GM18519 (cell line): ENCODE data around the gene MBP.
"Not testable (repeated sequence)": the region's sequence is repeated elsewhere in the genome, so short reads cannot be mapped to it uniquely, and the experiment has no call there.

ENCODE experiments used
- ATAC-seq: cut with Tn5 transposase; IDR thresholded peaks from one replicate; pipeline ENCODE4 v1.9.1; 2021; ENCODE audit warnings: mild to moderate bottlenecking, moderate library complexity; ENCODE audit not compliant: unreplicated experiment, low FRiP score

MBP gene

DNA sequence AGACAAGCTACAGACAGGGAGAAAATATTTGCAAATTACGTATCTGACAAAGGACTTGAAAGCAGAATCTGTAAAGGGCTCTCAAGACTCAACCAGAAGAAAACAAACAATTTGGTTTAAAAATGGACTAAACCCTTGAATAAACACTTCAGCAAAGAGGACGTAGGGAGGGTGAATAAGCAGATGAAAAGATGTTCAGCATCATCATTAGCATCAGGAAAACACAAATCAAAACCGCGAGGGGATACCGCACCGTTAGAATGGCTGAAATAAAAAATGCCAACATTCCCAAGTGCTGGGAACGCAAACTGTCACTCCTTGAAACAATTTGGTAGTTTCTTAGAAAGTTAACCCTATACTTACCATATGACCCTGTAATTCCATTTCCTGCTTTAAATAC, 136.7 kb downstream of the MBP start:
- ATAC-seq = no peak

DNA sequence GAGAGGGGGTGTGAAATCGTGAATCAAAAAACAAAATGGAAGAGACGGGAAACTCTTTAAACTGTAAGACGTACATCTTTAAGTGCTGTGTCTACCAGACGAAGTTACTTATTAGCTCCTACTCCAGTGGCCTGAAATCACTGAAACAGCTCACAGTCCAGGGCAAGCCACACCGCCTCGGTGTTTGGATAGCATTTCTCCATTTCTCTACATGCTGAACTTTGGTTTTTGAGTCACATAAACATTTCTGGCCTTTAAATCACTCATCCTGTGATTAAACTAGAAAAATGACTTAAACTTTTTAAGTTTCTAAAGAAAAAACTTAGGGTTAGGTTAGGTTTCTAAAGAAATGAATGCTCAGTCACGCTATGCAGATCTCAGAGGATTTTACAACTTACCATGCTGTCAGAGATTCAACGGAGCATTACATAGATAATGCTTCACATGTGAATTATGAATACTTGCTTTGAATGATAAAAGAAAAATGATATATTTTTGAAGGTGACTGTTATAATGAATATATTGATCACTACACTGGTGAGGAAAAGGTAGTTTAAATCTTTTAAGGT, 138.4 kb downstream of the MBP start:
- no peak for ATAC-seq

DNA sequence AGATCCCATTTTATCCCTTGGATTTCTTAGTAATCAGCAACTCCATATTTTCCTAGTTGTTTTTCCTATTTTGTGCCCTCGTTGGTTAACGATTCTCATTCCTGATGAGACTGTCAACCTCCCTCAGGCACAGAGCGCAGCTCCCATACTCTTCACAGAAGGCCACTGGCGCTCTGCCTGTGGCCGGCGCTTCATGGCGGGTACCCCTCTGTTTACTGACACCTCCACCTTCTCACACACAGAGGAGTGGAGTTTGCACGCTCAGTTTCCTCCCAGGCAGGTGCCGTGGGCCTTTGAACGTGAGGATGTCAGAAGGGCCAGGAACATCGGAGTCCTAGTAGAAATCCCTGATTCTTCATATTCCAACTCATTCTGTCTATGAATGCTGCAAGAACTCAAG, 139.0 kb downstream of the MBP start:
- ATAC-seq = no peak

- no peak for ATAC-seq
Measured at GRCh38 chr18:76993085-76993382, 139.5 kb downstream of the MBP start.

GRCh38 chr18:76992226-76993084, 140.1 kb downstream of the MBP start:
- ATAC-seq = no peak

DNA sequence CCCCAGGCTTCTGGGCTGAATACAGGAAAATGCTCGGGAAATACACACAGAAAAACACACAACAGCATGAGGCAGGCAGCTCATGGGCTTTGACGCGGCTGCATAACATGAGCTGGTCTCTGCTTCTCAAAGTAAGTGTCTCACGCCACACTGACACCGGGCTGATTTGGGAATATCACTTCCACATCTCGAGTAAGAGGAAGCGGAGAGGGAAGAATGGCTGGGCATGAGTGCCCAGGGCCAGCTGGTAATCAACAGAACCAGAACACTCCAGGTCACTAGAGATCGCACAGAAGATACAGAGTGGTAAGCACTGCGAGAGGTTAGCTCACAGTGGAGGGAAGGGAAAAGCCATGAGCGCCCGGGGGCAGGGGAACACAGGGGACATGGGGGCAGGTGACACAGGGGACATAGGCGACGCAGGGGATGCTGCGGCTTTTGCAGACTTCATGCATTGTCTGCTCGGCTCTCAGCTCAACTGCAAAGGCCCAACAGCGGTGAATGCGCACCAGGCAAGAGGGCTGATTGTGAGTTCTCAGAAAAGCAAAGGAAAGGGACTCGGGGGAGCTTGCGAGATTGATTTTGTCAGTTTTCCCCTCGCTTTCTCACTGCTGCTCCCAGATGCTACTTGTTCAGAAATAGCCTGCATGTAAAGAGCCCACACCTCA, 141.4 kb downstream of the MBP start:
- ATAC-seq = no peak

DNA sequence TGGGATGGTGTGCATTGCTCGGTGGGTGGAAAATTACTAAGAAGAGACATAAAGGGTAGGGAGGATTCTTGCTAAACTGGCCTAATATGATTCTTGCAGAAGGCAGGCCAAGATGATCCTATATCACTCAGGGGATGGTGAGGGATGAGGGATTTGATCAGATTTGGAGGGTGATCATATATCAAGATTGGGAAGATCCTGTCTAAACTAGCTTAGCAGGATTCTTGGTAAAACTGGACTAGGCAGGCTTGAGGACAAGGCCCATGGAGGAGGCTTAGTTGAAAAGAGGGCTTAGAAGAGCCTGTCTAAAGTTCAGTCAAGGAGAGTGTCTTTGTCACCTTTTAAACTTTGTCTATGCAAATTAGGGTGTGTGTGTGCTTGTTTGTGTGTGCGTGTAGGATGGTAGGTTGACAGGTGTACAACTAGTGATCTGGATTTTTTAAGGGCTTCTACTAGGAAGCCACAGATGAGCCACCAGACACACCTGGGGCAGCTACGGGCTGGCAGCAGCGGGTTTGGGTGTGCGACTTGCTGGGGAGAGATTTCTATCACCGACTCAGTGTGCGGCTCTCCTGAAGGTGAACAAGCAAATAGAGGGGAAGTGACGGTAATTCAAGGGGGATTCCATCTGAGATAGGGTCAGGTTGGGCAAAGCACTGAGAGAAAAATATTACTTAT, 142.1 kb downstream of the MBP start:
- ATAC-seq = not testable (repeated sequence)

DNA sequence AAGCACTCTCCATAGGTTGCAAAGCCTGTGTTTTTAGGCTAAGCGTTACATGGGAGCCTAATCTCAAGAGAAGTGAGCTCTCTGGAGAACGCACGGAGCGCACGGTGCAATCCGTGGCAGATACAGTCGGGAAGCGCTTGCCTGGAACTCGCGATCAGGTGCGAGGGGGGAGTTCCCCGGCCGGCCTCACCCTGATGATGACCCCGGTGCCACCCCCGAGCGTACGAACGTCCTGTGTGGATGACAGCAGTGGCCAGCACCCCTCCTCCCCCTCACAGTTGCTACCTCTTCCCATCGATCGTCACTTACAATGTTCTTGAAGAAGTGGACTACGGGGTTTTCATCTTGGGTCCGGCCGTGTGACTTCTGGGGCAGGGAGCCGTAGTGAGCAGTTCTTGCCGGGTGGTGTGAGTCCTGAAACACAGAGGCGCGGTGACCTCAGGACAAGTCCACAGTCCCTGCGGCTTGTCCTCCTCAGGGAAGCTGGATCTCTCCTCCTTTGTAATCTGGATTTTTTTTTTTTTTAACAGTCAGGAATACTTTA, 142.9 kb downstream of the MBP start:
- ATAC-seq = no peak

DNA sequence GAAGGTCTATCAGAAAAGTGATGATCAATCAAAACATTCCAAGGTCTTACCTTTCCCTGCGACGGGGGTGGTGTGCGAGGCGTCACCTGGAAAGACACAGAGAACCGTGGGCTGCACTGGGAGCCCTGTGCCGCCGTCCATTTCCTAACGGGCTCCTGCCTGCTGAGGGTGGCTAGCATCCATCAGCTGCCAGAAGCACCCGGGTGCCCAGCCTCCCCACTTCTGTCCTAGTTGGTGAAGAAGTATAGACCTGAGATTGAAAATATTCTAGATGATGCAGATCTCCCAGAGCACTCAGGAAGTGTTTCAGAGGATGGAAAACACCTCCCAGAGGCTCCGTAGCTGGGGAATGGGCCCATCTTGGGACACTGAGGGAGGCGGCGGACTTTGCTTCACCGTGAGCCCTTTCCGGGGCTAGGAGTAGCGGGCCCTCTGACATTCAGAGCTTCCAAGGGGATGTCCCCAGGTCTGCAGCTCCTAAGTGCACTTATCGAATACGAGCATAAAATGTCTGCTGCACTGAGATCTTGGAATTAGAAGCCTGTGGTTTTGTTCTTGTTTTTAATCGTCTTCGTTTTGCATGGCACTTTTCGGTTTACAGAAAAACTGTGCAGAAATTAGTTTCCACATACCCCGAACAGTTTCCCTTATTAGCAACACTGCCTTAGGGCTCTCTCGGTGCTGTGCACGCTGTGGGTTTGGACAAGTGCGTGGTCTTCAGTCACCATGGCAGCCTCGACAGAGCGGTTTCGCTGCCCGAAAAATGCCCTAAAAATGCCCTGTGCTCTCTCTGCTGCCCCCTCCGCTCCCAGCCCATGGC, 143.5 kb downstream of the MBP start:
- no peak for ATAC-seq

DNA sequence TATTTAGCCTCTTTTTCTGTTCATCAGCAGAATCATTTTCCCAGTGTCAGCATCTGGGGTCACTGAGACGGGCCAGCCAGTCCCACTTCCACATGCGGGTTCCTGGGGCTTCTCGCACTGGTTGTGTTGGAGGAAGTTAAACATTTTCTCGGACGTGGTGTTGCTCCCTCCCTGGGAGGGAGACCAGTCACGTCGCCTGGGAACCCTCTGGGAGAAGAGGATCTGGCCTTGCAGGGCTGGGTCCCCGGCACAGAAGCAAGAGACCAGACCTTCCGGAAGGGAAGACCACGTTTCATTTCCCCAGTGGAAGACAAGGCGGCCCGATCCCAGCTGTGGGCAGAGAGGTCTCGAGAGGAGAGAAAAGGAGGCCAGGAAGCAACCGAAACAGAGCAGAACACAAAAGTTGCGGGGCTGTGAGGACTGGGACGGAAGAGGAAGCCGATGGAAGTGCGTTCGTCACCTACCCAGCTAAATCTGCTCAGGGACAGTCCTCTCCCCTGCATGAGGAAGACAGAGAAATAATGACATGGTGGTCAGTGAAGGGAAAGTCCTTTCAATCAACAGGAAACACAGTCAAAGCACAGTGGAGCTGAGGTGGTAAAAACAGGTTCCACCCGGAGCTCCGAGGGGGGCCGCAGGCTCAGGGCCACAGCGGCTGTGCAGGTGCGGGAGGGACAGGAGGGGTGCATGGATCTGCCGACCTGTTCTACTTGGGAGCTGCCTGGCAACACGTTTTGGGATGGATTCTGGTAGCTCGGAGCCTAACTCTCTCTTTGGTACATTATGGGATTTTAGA, 144.4 kb downstream of the MBP start:
- no peak for ATAC-seq

- ATAC-seq = no peak
Measured at GRCh38 chr18:76986406-76986805, 146.2 kb downstream of the MBP start.

DNA sequence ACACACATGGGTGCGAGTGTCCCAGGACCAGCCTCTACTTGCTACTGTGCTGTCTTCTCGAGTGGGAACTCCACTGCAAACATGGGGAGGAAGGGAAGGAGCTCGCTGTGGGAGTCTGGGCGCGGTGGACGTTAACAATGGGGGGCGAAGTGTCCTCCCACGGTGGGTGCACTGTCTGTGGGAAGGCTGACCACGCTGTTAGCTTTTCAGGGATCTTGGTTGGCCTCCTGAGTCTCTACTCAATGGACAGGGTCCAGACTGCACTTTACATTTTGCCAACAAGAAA, 146.7 kb downstream of the MBP start:
- no peak for ATAC-seq

GRCh38 chr18:76985156-76985950, 147.2 kb downstream of the MBP start:
- no peak for ATAC-seq

DNA sequence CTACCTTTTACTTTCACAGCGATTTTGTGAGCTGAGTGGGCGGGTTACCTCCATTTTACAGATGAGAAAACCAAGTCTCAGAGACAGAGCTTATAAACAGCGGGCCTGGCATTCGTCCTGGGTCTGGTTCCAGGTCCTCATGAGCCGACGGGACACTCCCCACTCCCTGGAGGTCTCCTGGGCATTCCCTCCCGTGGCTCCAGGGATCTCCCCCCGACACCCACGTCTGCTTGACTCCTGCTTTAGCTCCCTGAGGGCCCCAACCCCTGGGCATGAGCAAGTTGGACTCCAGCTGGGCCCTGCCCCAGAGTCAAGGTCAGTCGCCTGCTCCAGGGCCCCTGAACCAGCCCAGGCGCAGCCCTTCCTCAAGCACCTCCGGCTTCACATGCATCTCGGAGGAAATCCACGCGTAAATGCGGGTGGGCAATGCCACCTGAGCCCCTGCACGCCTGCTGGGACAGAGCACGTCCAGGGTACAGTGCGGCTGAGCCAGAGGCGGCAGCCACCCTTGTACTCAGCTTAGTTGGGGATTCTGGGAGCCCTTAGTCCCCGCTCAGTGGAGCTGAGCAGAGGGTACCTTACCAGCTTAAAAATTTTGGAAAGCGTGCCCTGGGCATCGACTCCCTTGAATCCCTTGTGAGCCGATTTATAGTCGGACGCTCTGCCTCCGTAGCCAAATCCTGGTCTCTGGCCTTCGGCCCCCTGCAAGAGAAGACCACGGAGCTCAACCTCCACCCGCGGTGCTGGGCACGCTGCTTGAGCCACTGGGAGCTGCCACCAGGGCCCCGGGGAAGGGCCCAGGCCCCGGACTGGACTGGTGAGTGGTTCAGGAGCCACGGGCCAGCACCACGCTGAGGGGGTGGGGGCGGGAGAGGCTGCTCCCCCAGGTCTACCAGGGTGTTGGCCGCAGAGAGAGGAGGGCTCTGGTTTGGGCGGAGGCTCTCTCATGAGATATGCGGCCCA, 148.1 kb downstream of the MBP start:
- ATAC-seq = no peak

GRCh38 chr18:76983613-76984051, 149.0 kb downstream of the MBP start:
- no peak for ATAC-seq

DNA sequence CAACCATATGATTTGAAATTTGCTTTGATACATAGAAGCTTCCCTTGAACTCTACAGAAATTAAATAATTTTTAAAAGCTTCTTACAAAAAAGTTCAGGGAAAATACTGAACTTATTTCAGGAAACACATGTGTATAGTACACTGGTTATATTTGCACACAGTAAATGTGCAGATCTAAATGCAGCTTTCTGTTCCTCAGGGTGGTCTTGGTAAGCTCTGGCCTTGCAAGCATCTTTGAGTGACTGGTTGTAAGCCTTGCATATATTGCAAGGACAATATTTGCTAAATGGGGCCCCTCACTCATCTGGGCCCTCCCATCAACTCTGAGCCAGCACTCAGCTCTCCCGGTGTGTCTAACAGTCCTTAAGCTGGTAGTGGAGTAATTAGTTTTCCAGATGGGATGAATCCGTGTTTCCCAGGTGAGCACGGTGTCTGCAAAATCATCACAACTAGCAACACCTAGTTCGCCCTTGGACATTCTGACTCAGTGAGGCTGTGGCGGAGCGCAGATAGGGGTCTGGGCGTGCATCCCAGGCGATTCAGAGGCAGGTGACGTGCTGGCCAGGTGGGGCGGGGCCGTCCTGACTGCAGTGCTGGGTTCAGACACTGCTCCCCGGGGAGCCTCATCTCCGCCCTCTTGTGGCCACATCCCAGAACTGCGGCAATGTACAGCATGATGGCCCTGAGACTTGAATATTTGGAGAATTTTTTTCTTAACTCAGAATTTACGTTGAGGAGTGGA, 149.6 kb downstream of the MBP start:
- peak; percentile 51 for ATAC-seq

- no peak for ATAC-seq
Measured at GRCh38 chr18:76982038-76982437, 150.5 kb downstream of the MBP start.
